GM19043 (cell line): Measurements from ENCODE around the gene HSD3B7.
A peak's percentile ranks its signal among the peaks of the same experiment; 100 is the strongest.

Source experiments
- ATAC-seq: cut with Tn5 transposase; IDR thresholded peaks from one replicate; pipeline ENCODE4 v1.9.1; 2021; ENCODE audit warnings: low read depth; ENCODE audit not compliant: unreplicated experiment

HSD3B7 gene

GRCh38 chr16:30980959-30981358 is 4.0 kb upstream of the HSD3B7 start:
- no peak for ATAC-seq

GRCh38 chr16:30982548-30983288 is 2.3 kb upstream of the HSD3B7 start:
- no peak for ATAC-seq

DNA sequence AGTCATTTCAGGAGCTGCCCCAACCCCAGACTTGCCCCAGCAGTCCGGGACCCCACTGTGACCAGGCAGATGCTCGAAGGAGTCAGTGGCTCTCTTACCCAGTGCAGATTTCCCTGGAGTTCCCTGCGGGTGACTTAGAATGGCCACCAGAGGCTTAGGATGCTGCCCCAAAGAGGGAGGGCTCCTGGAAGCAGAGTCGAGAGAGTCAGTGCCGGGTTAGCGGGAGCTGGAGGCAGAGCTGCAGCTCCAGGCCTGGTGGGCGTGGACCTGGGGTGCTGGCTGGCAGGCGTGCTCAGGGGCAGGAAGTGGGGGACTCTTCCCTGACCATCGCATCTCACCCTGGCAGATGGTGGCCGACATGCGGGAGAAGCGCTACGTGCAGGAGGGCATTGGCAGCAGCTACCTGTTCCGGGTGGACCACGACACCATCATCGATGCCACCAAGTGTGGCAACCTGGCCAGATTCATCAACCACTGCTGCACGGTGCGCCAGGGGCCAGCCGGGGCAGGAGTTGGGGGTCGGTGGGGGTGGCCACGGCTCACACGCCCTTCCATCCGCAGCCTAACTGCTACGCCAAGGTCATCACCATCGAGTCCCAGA is 1.6 kb upstream of the HSD3B7 start:
- no peak for ATAC-seq

DNA sequence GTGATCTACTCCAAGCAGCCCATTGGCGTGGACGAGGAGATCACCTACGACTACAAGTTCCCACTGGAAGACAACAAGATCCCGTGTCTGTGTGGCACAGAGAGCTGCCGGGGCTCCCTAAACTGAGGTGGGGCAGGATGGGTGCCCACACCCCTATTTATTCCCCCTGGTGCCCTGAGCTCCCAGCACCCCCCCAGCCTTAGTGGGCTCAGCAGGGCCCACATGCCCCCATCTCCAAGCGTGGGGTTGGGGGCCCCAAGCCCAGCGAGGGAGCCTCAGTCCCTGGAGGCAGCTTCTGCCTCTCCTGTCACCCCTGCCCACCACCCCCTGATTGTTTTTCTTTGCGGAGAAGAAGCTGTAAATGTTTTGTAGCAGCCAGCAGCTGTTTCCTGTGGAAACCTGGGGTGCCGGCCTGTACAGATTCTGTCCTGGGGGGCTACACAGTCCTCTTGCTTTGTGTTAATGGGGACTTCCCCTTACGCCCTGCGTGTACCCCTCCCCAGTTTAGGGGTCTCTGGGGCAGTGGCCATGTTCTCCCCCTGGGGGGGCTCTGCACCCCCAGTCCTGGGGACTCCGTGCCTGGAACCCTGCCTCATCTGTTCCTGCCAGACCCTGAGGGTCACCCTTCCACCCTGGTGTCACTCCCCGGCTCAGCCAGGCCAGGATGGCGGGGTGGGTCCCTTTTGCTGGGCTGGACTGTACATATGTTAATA is 953 bp upstream of the HSD3B7 start:
- no peak for ATAC-seq

GRCh38 chr16:30985401-30986128 is 558 bp downstream of the HSD3B7 start:
- no peak for ATAC-seq

- ATAC-seq = no peak
Measured at GRCh38 chr16:30986129-30986991, 1.4 kb downstream of the HSD3B7 start.

DNA sequence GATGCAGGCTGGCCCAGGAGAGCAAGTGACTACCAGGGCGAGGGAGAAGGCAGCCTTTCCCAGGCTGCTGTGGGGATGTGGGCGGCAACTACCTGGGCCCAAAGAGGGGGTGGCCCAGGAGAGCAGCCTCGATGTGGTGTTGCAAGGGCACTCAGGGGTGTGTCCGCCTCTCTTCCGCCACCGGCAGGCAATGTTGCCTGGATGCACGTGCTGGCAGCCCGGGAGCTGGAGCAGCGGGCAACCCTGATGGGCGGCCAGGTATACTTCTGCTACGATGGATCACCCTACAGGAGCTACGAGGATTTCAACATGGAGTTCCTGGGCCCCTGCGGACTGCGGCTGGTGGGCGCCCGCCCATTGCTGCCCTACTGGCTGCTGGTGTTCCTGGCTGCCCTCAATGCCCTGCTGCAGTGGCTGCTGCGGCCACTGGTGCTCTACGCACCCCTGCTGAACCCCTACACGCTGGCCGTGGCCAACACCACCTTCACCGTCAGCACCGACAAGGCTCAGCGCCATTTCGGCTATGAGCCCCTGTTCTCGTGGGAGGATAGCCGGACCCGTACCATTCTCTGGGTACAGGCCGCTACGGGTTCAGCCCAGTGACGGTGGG is 2.7 kb downstream of the HSD3B7 start:
- ATAC-seq = no peak

- ATAC-seq = no peak
Measured at GRCh38 chr16:30989469-30990047, 4.6 kb downstream of the HSD3B7 start.

- no peak for ATAC-seq
Measured at GRCh38 chr16:30990105-30990504, 5.1 kb downstream of the HSD3B7 start.

GRCh38 chr16:30991052-30991451 is 6.0 kb downstream of the HSD3B7 start:
- no peak for ATAC-seq

- no peak for ATAC-seq
Measured at GRCh38 chr16:30992276-30992780, 7.3 kb downstream of the HSD3B7 start.

GRCh38 chr16:30992931-30993816 is 8.2 kb downstream of the HSD3B7 start:
- ATAC-seq = no peak

DNA sequence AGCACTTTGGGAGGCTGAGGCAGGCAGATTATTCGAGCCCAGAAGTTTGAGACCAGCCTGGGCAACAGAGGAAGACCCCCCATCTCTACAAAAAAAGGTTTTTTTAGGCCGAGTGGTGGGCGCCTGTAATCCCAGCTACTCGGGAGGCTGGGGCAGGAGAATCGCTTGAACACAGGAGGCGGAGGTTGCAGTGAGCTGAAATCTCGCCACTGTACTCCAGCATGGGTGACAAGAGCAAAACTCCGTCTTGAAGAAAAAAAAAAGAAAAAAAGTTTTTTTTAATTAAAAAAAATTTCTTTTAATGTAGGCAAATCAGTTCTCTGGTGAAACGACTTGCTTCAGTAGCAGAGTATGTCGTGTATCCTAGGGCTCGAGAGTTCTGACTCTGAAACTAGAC is 10.9 kb downstream of the HSD3B7 start:
- no peak for ATAC-seq

- ATAC-seq = no peak
Measured at GRCh38 chr16:30996324-30996984, 11.4 kb downstream of the HSD3B7 start.

GRCh38 chr16:30996985-30997724 is 12.1 kb downstream of the HSD3B7 start:
- peak; percentile 87 for ATAC-seq

DNA sequence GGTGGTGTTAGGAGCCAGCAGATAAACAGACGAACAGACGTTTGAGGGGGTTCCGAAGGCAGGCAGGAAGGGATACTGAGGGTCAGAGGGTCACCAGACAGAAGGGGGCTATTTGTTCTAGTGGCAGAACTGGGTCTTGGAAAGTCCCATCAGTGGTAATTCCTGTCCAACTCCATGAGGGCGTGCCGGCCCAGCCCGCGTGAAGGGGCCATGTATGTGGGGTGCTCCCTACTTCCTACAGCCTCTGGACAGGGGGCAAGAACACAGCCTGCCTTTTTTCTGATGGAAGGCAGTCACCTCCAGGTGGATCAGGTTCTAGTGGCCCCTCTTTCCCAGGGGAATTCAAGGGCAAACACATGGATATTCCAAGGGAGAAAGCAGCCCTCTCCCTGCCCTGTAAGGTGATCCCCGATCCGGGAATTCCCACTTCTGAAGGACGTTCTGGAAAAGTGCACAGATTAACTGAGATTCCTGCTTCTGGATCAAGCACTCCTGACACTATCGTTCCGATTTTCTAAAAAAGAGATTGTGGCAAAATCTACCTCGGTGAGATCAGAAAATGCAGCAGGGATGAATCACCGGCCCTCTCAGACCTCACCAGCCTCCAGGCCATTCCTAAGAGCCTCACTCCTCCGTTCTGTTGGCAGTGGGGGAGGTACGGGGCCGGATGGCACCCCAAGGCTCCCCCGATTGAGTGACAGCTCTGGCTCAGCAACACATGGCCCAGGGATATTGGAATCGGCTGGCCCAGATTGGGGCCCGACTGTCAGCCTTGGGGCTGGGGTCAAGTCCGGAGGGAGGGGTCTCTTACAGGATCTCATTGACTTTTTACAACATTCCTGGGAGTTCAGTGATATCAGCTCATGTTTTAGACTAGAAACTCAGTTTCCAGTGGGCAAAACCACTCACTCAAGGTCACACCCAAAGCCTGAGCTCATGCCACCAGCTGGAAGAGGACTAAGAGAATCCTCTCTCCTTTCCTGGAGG is 13.0 kb downstream of the HSD3B7 start:
- no peak for ATAC-seq
